GM18498 (cell line): Measurements from ENCODE around the gene SNED1.

Source experiments
- ATAC-seq: cut with Tn5 transposase; IDR thresholded peaks from one replicate; pipeline ENCODE4 v1.9.1; 2021; ENCODE audit warnings: mild to moderate bottlenecking, moderate library complexity; ENCODE audit not compliant: unreplicated experiment

The SNED1 gene

GRCh38 chr2:240991378-240992263 is 6.8 kb upstream of the SNED1 start:
- no peak for ATAC-seq

GRCh38 chr2:240992572-240993291 is 5.7 kb upstream of the SNED1 start:
- no peak for ATAC-seq

GRCh38 chr2:240993446-240994170 is 4.8 kb upstream of the SNED1 start:
- ATAC-seq: no peak

- ATAC-seq: no peak
These were observed 4.1 kb upstream of the SNED1 start for GRCh38 chr2:240994171-240994896.

- ATAC-seq: no peak
These were observed 3.1 kb upstream of the SNED1 start for GRCh38 chr2:240995041-240996021.

GRCh38 chr2:240996161-240996833 is 2.1 kb upstream of the SNED1 start:
- no peak for ATAC-seq

GRCh38 chr2:240996834-240997140 is 1.6 kb upstream of the SNED1 start:
- no peak for ATAC-seq

- ATAC-seq: no peak
These were observed 1.1 kb upstream of the SNED1 start for GRCh38 chr2:240997141-240997855.

- ATAC-seq: no peak
These were observed 232 bp downstream of the SNED1 start for GRCh38 chr2:240998706-240998994.

GRCh38 chr2:240998995-240999791 is 775 bp downstream of the SNED1 start:
- ATAC-seq: no peak

- no peak for ATAC-seq
These were observed 1.6 kb downstream of the SNED1 start for GRCh38 chr2:240999873-241000541.

- ATAC-seq: no peak
These were observed 2.5 kb downstream of the SNED1 start for GRCh38 chr2:241000831-241001321.

GRCh38 chr2:241001413-241002274 is 3.2 kb downstream of the SNED1 start:
- ATAC-seq: no peak

- ATAC-seq: no peak
These were observed 4.0 kb downstream of the SNED1 start for GRCh38 chr2:241002275-241003046.

GRCh38 chr2:241003047-241003360 is 4.6 kb downstream of the SNED1 start:
- no peak for ATAC-seq

- ATAC-seq: no peak
These were observed 5.0 kb downstream of the SNED1 start for GRCh38 chr2:241003369-241003768.
